Smooth muscle cell (in vitro differentiated cells): ENCODE results near the gene FLNA. TPM values are rescaled to one million over a fixed set of nuclear protein-coding genes. Genes with fewer than 3 reads are reported as not detected.

Experiments
- DNase-seq: peaks from one replicate; lab custom pipeline; 2025; ENCODE audit not compliant: unreplicated experiment; lab: John Stamatoyannopoulos, UW
- H2AFZ ChIP-seq: fragments of 200-600 bp; sonication (generic); 2 replicates; pipeline ENCODE4 v1.6.0; 2016; ENCODE audit warnings: antibody characterized with exemption, low read depth, mild to moderate bottlenecking
- H3F3A ChIP-seq: fragments of 200-600 bp; sonication (generic); 2 replicates; pipeline ENCODE4 v1.6.0; 2017; ENCODE audit warnings: antibody characterized with exemption, low read depth
- H3K27ac ChIP-seq: fragments of 200-600 bp; sonication (generic); 2 replicates; pipeline ENCODE4 v1.5.1; 2016; ENCODE audit warnings: low read depth, mild to moderate bottlenecking
- H3K27me3 ChIP-seq: fragments of 200-600 bp; sonication (generic); 2 replicates; pipeline ENCODE4 v1.6.1; 2016; ENCODE audit warnings: low read depth, mild to moderate bottlenecking
- H3K36me3 ChIP-seq: fragments of 200-600 bp; sonication (generic); 2 replicates; pipeline ENCODE4 v1.5.1; 2016; ENCODE audit warnings: low read depth
- H3K4me1 ChIP-seq: fragments of 200-600 bp; sonication (generic); 2 replicates; pipeline ENCODE4 v1.5.1; 2016; ENCODE audit warnings: low read depth
- H3K4me2 ChIP-seq: fragments of 200-600 bp; sonication (generic); 2 replicates; pipeline ENCODE4 v1.6.0; 2016; ENCODE audit warnings: mild to moderate bottlenecking
- H3K4me3 ChIP-seq: fragments of 200-600 bp; sonication (generic); 2 replicates; pipeline ENCODE4 v1.5.1; 2016; ENCODE audit warnings: mild to moderate bottlenecking
- H3K79me2 ChIP-seq: fragments of 200-600 bp; sonication (generic); 2 replicates; pipeline ENCODE4 v1.6.0; 2016; ENCODE audit warnings: low read depth, mild to moderate bottlenecking
- H3K9ac ChIP-seq: fragments of 200-600 bp; sonication (generic); 2 replicates; pipeline ENCODE4 v1.6.0; 2016; ENCODE audit warnings: low read depth
- H3K9me3 ChIP-seq: fragments of 200-600 bp; sonication (generic); replicated peaks from 2 replicates; pipeline ENCODE4 v1.5.1; 2016; ENCODE audit warnings: low read depth
- H4K20me1 ChIP-seq: fragments of 200-600 bp; sonication (generic); 2 replicates; pipeline ENCODE4 v1.6.0; 2016; ENCODE audit warnings: low read depth
- CTCF ChIP-seq: fragments of 200-600 bp; sonication (generic); IDR thresholded peaks from 2 replicates; pipeline ENCODE4 v1.5.1; 2017; ENCODE audit warnings: borderline replicate concordance, mild to moderate bottlenecking, antibody characterized with exemption; ENCODE audit not compliant: insufficient read depth, poor library complexity, severe bottlenecking
- WGBS: methylation state at CpG from one replicate; pipeline ENCODE4 v1.1.7; 2016; ENCODE audit warnings: low lambda C conversion rate; 5-methylcytosine and 5-hydroxymethylcytosine counted together
- polyA plus RNA-seq: library from polyadenylated mRNA; unstranded; fragments of >200 nt; fragmentation: Nextera tagmentation; extraction: Ambion mirVana; gene quantifications from 2 replicates; pipeline ENCODE4 v1.2.1, GENCODE V29; 2016
- total RNA-seq: library from RNA; depleted of rRNA; stranded (reverse); fragments of >200 nt; gene quantifications from 2 replicates; pipeline ENCODE4 v1.2.3, GENCODE V29; 2014

Gene FLNA
- total and polyA plus RNA-seq, 2 experiments from 2014 or later, result 860 to 1,632 TPM

- no peaks in the 10 kb centered on the region for H4K20me1 ChIP-seq
- no peak for DNase-seq
- no peak overlapping the region for H2AFZ ChIP-seq
- no peak overlapping the region for H3K4me3 ChIP-seq
- TF ChIP-seq CTCF, result no peak
- H3K9me3 ChIP-seq, result no peaks in the 10 kb centered on the region
- H3K4me1 ChIP-seq, result no peaks in the 10 kb centered on the region
- H3K79me2 ChIP-seq, result no peaks in the 10 kb centered on the region
- no peaks in the 10 kb centered on the region for H3K36me3 ChIP-seq
- no peaks in the 10 kb centered on the region for H3K27me3 ChIP-seq
- H3K9ac ChIP-seq, result no peak overlapping the region
- no peaks in the 10 kb centered on the region for H3F3A ChIP-seq
- H3K27ac ChIP-seq, result no peak overlapping the region
- 84% methylated on average over 7 of the region's 7 CpGs for WGBS
- H3K4me2 ChIP-seq, result no peak overlapping the region
Measured at GRCh38 chrX:154312116-154312515, 62.3 kb downstream of the FLNA start.

GRCh38 chrX:154310616-154311536, 63.6 kb downstream of the FLNA start:
- H3K4me3 ChIP-seq, result no peak overlapping the region
- H3F3A ChIP-seq, result no peaks in the 10 kb centered on the region
- H3K27me3 ChIP-seq, result no peaks in the 10 kb centered on the region
- H3K79me2 ChIP-seq, result no peaks in the 10 kb centered on the region
- no peaks in the 10 kb centered on the region for H3K4me1 ChIP-seq
- no peak for DNase-seq
- H4K20me1 ChIP-seq, result no peaks in the 10 kb centered on the region
- no peak overlapping the region for H3K27ac ChIP-seq
- H3K36me3 ChIP-seq, result no peaks in the 10 kb centered on the region
- no peak overlapping the region for H3K9ac ChIP-seq
- WGBS, result 80% methylated on average over 19 of the region's 19 CpGs
- no peak overlapping the region for H3K4me2 ChIP-seq
- TF ChIP-seq CTCF, result no peak
- H2AFZ ChIP-seq, result no peak overlapping the region
- no peaks in the 10 kb centered on the region for H3K9me3 ChIP-seq

GRCh38 chrX:154309041-154309775, 65.2 kb downstream of the FLNA start:
- H3K9me3 ChIP-seq, result no peaks in the 10 kb centered on the region
- no peak for DNase-seq
- no peaks in the 10 kb centered on the region for H3K27me3 ChIP-seq
- H3K79me2 ChIP-seq, result no peaks in the 10 kb centered on the region
- no peaks in the 10 kb centered on the region for H4K20me1 ChIP-seq
- TF ChIP-seq CTCF, result no peak
- H3K4me1 ChIP-seq, result no peaks in the 10 kb centered on the region
- no peak overlapping the region for H3K9ac ChIP-seq
- H3K27ac ChIP-seq, result no peak overlapping the region
- no peak overlapping the region for H3K4me2 ChIP-seq
- H3F3A ChIP-seq, result no peaks in the 10 kb centered on the region
- no peak overlapping the region for H3K4me3 ChIP-seq
- 82% methylated on average over 16 of the region's 16 CpGs for WGBS
- H3K36me3 ChIP-seq, result no peaks in the 10 kb centered on the region
- no peak overlapping the region for H2AFZ ChIP-seq
